Ishikawa (cell line): ENCODE results near the gene CD55.

Experiments
- CEBPB ChIP-seq: IDR thresholded peaks from 2 replicates; pipeline ENCODE4 v1.6.1; 2012
- CREB1 ChIP-seq: IDR thresholded peaks from 2 replicates; pipeline ENCODE4 v1.6.1; 2012; ENCODE audit warnings: low read depth
- EGR1 ChIP-seq: IDR thresholded peaks from 2 replicates; pipeline ENCODE4 v1.6.1; 2012
- EP300 ChIP-seq: IDR thresholded peaks from 2 replicates; pipeline ENCODE4 v1.6.1; 2012; ENCODE audit warnings: borderline replicate concordance
- FOXM1 ChIP-seq: IDR thresholded peaks from 2 replicates; pipeline ENCODE4 v1.6.1; 2012; ENCODE audit warnings: low read depth, borderline replicate concordance
- NFIC ChIP-seq: IDR thresholded peaks from 2 replicates; pipeline ENCODE4 v1.6.1; 2012
- RAD21 ChIP-seq: IDR thresholded peaks from 2 replicates; pipeline ENCODE4 v1.6.1; 2012; ENCODE audit warnings: low read depth
- TAF1 ChIP-seq: IDR thresholded peaks from 2 replicates; pipeline ENCODE4 v1.6.1; 2012; ENCODE audit warnings: low read depth, mild to moderate bottlenecking
- TCF12 ChIP-seq: IDR thresholded peaks from 2 replicates; pipeline ENCODE4 v1.6.1; 2012; ENCODE audit warnings: low read depth
- TEAD4 ChIP-seq: IDR thresholded peaks from 2 replicates; pipeline ENCODE4 v1.6.1; 2012
- YY1 ChIP-seq: IDR thresholded peaks from 2 replicates; pipeline ENCODE4 v1.6.1; 2012; ENCODE audit warnings: low read depth
- ZBTB7A ChIP-seq: IDR thresholded peaks from 2 replicates; pipeline ENCODE4 v1.6.1; 2012; ENCODE audit warnings: low read depth
- TF ChIP-seq, protein P1 (sequence below): IDR thresholded peaks from 2 replicates; pipeline ENCODE4 v1.6.1; 2012; ENCODE audit warnings: low read depth, mild to moderate bottlenecking
- TF ChIP-seq, protein P2 (sequence below): IDR thresholded peaks from 2 replicates; pipeline ENCODE4 v1.6.1; 2012
- TF ChIP-seq, protein P3 (sequence below): IDR thresholded peaks from 2 replicates; pipeline ENCODE4 v1.6.1; 2012

CD55 gene

DNA sequence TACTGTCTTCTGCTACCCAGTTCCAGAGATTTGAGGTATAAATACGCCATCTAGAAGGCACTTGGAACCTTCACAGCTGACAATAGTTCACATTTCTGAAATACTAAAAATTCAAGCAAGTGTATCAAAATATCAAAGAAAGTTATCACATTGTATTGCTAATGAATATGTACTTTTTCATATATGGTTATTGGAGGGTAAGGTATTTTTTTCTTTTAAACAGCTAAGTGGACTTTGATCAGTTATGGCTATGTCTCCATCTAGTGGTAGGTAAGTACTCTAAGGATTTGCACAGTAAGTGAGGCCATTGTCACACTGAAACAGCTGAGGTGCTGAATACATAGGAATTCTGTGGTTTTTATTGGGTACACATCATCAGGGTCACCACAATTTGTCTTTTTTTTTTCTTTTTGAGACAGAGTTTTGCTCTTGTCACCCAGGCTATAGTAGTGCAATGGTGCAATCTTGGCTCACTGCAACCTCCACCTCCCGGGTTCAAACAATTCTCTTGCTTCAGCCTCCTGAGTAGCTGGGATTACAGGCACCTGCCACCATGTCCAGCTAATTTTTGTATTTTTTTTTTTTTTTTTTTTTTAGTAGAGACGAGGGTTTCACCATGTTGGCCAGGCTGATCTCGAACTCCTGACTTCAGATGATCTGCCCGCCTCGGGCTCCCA lies 83.5 kb downstream of the CD55 start:
- TF ChIP-seq TCF12 (no peak), CEBPB (no peak), RAD21 (peak; percentile 90)

DNA sequence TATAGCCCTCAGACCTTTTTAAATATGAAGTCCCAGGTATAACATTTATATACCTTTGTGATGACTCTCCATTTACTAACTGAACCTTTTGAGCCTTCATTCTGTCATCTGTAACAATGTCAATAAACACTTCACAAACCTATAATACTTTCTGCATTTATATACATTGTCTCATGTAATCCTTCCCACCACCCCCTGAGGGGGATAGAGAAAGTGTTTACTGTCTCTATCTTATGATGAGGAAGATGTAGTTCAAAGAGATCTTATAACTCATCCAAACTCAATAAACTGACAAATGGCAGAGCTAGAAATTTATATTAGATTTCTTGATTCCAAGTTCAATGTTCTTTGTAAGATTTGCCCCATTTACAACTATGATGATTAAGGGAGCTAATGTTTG lies 84.3 kb downstream of the CD55 start:
- TF ChIP-seq CREB1: no peak
- TF ChIP-seq NFIC: no peak
- TF ChIP-seq EP300: no peak
- no peak for TF ChIP-seq FOXM1
- TF ChIP-seq RAD21: no peak
- TF ChIP-seq TCF12: no peak
- TF ChIP-seq, protein P1, sequence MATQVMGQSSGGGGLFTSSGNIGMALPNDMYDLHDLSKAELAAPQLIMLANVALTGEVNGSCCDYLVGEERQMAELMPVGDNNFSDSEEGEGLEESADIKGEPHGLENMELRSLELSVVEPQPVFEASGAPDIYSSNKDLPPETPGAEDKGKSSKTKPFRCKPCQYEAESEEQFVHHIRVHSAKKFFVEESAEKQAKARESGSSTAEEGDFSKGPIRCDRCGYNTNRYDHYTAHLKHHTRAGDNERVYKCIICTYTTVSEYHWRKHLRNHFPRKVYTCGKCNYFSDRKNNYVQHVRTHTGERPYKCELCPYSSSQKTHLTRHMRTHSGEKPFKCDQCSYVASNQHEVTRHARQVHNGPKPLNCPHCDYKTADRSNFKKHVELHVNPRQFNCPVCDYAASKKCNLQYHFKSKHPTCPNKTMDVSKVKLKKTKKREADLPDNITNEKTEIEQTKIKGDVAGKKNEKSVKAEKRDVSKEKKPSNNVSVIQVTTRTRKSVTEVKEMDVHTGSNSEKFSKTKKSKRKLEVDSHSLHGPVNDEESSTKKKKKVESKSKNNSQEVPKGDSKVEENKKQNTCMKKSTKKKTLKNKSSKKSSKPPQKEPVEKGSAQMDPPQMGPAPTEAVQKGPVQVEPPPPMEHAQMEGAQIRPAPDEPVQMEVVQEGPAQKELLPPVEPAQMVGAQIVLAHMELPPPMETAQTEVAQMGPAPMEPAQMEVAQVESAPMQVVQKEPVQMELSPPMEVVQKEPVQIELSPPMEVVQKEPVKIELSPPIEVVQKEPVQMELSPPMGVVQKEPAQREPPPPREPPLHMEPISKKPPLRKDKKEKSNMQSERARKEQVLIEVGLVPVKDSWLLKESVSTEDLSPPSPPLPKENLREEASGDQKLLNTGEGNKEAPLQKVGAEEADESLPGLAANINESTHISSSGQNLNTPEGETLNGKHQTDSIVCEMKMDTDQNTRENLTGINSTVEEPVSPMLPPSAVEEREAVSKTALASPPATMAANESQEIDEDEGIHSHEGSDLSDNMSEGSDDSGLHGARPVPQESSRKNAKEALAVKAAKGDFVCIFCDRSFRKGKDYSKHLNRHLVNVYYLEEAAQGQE: no peak
- TF ChIP-seq ZBTB7A: no peak
- TF ChIP-seq, protein P2, sequence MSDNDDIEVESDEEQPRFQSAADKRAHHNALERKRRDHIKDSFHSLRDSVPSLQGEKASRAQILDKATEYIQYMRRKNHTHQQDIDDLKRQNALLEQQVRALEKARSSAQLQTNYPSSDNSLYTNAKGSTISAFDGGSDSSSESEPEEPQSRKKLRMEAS: no peak
- TF ChIP-seq, protein P3, sequence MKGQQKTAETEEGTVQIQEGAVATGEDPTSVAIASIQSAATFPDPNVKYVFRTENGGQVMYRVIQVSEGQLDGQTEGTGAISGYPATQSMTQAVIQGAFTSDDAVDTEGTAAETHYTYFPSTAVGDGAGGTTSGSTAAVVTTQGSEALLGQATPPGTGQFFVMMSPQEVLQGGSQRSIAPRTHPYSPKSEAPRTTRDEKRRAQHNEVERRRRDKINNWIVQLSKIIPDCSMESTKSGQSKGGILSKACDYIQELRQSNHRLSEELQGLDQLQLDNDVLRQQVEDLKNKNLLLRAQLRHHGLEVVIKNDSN: no peak
- no peak for TF ChIP-seq YY1
- TF ChIP-seq TEAD4: no peak
- no peak for TF ChIP-seq TAF1
- no peak for TF ChIP-seq EGR1
- TF ChIP-seq CEBPB: no peak

DNA sequence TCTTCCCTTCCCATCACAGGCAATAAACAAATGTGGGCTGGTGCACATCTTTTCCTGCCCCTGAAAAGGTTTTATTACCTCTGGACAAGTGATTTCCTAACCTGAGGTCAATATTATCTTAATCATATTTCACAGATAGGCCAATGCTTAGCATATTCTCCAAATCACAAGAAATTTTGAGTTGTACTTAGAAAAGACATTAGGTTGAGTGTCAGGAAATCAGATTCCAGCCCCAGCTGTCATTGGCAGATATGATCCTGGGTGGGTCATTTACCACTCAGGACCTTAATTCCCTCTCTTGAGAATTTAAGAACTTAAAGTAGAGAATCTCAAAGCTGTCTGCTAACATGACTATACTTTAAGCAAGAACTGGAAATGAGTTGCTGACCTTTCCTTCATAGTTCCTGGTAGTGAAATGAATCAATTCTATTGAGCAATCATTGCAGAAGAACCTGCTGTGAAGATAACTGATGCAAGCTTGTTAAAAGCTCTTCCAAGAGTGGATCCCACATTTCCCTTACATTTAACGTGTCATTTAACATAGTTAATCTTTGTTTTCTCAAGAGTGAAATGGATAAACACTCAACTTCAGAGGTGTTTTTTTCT lies 86.3 kb downstream of the CD55 start:
- TF ChIP-seq EP300: no peak
- no peak for TF ChIP-seq TCF12
- no peak for TF ChIP-seq CEBPB
- TF ChIP-seq ZBTB7A: no peak
- no peak for TF ChIP-seq EGR1
- TF ChIP-seq, protein P1: no peak
- TF ChIP-seq RAD21: no peak
- TF ChIP-seq, protein P2: no peak
- TF ChIP-seq TEAD4: no peak
- TF ChIP-seq NFIC: no peak
- TF ChIP-seq, protein P3: no peak
- no peak for TF ChIP-seq CREB1
- TF ChIP-seq YY1: no peak
- no peak for TF ChIP-seq TAF1
- TF ChIP-seq FOXM1: no peak
